H1 (cell line): ENCODE results near the gene TGFBR1. TPM values are rescaled to one million over a fixed set of nuclear protein-coding genes. Genes with fewer than 3 reads are reported as not detected.

Source experiments
- CTCF ChIA-PET: fragments of 300-600 bp; sonication (Branson Sonifier 250); formaldehyde crosslinking; loops from one replicate; lab custom pipeline; 2021; ENCODE audit not compliant: partially characterized antibody; lab: Charles Lee
- POLR2A ChIA-PET: fragments of 300-600 bp; sonication (Branson Sonifier 250); formaldehyde crosslinking; loops from one replicate; lab custom pipeline; 2021; ENCODE audit warnings: inconsistent platforms; ENCODE audit not compliant: partially characterized antibody; lab: Charles Lee
- DNase-seq, 2 experiments: peaks; one replicate each; pipeline versions ENCODE4 v3.0.0 to v3.0.0-alpha.2; 2010 to 2022; ENCODE audit warnings: low spot score in 2 of 2, low read depth in 1 of 2, mixed read lengths in 1 of 2
- FAIRE-seq: peaks from 2 replicates; lab custom pipeline; 2011; peaks lifted over from hg19 to GRCh38; lab: Jason Lieb, UNC
- H2AFZ ChIP-seq: 2 replicates; pipeline ENCODE4 v1.8.1; 2012; ENCODE audit warnings: low read length, inconsistent platforms
- H2AK5ac ChIP-seq: 2 replicates; pipeline ENCODE4 v1.6.1; 2013; ENCODE audit warnings: low read depth, low read length
- H2BK120ac ChIP-seq: replicated peaks from 2 replicates; pipeline ENCODE3; 2013; ENCODE audit warnings: low read depth, low read length, inconsistent platforms
- H2BK12ac ChIP-seq: 2 replicates; pipeline ENCODE4 v1.6.1; 2013; ENCODE audit warnings: low read depth, low read length
- H2BK15ac ChIP-seq: 2 replicates; pipeline ENCODE4 v1.6.1; 2013; ENCODE audit warnings: low read length
- H2BK20ac ChIP-seq: 2 replicates; pipeline ENCODE4 v1.6.1; 2013; ENCODE audit warnings: low read length
- H2BK5ac ChIP-seq: 2 replicates; pipeline ENCODE4 v1.6.1; 2013; ENCODE audit warnings: low read depth, low read length
- H3K14ac ChIP-seq: 2 replicates; pipeline ENCODE4 v1.6.1; 2013; ENCODE audit warnings: inconsistent platforms; ENCODE audit not compliant: insufficient read length
- H3K18ac ChIP-seq: 2 replicates; pipeline ENCODE4 v1.6.1; 2013; ENCODE audit warnings: low read length; ENCODE audit errors: extremely low read depth
- H3K23ac ChIP-seq: 2 replicates; pipeline ENCODE4 v1.6.1; 2013; ENCODE audit warnings: inconsistent platforms; ENCODE audit not compliant: insufficient read length
- H3K23me2 ChIP-seq: 2 replicates; pipeline ENCODE4 v1.6.1; 2013; ENCODE audit warnings: low read depth, low read length
- H3K27ac ChIP-seq: 2 replicates; pipeline ENCODE4 v1.6.1; 2011; ENCODE audit warnings: low read depth, low read length, inconsistent platforms
- H3K27me3 ChIP-seq, 4 experiments: replicated peaks in 1 of 4; 1 replicate in 1 of 4; 2 replicates in 3 of 4; pipeline versions ENCODE4 v1.6.1 to v1.8.1; 2011 to 2013; ENCODE audit warnings: low read length in 3 of 4, mild to moderate bottlenecking in 3 of 4, inconsistent platforms in 2 of 4, mixed read lengths in 2 of 4, moderate library complexity in 1 of 4; ENCODE audit not compliant: control insufficient read depth in 3 of 4, insufficient read depth in 3 of 4; ENCODE audit errors: extremely low read depth in 1 of 4
- H3K36me3 ChIP-seq, 4 experiments: 2 replicates each; pipeline versions ENCODE4 v1.6.1 to v1.8.1; 2011 to 2013; ENCODE audit warnings: mild to moderate bottlenecking in 4 of 4, low read length in 3 of 4, moderate library complexity in 2 of 4, control low read depth in 1 of 4, inconsistent platforms in 1 of 4; ENCODE audit not compliant: insufficient read depth in 4 of 4, control insufficient read depth in 2 of 4
- H3K4ac ChIP-seq: replicated peaks from 2 replicates; pipeline ENCODE3; 2013; ENCODE audit warnings: low read length, low read depth, mixed read lengths, inconsistent platforms; ENCODE audit not compliant: insufficient read length
- H3K4me1 ChIP-seq, 4 experiments: replicated peaks in 1 of 4; 1 replicate in 1 of 4; 2 replicates in 3 of 4; pipeline versions ENCODE4 v1.6.1 to v1.8.1; 2011 to 2013; ENCODE audit warnings: low read length in 3 of 4, inconsistent platforms in 2 of 4, mixed read lengths in 1 of 4; ENCODE audit not compliant: insufficient read depth in 4 of 4, control insufficient read depth in 3 of 4
- H3K4me2 ChIP-seq, 2 experiments: 2 replicates each; pipeline versions ENCODE4 v1.6.1 to v1.8.1; 2011 to 2013; ENCODE audit warnings: low read depth in 2 of 2, low read length in 2 of 2, control low read depth in 1 of 2, inconsistent platforms in 1 of 2, mild to moderate bottlenecking in 1 of 2; ENCODE audit not compliant: insufficient read depth in 1 of 2
- H3K4me3 ChIP-seq, 4 experiments: fragments of 200-600, 300-600 bp in 1 of 4; sonication (generic), shearing (Covaris generic), sonication (Bioruptor Twin) in 1 of 4; 2 replicates each; pipeline versions ENCODE4 v1.5.1 to v1.8.1; 2011 to 2016; ENCODE audit warnings: low read length in 4 of 4, low read depth in 3 of 4, control low read depth in 2 of 4, inconsistent platforms in 2 of 4, mild to moderate bottlenecking in 2 of 4, mixed read lengths in 1 of 4, moderate library complexity in 1 of 4; ENCODE audit not compliant: insufficient read depth in 2 of 4; ENCODE audit errors: extremely low read depth in 1 of 4
- H3K56ac ChIP-seq: replicated peaks from 2 replicates; pipeline ENCODE3; 2013; ENCODE audit warnings: low read depth, mild to moderate bottlenecking, mixed read lengths, low read length, inconsistent platforms; ENCODE audit not compliant: insufficient read length
- H3K79me1 ChIP-seq: 2 replicates; pipeline ENCODE4 v1.6.1; 2013; ENCODE audit warnings: low read depth, low read length, control low read depth
- H3K79me2 ChIP-seq, 2 experiments: 2 replicates each; pipeline versions ENCODE4 v1.6.1 to v1.8.1; 2012 to 2013; ENCODE audit warnings: low read length in 2 of 2, mild to moderate bottlenecking in 2 of 2, inconsistent platforms in 1 of 2; ENCODE audit not compliant: insufficient read depth in 2 of 2, control insufficient read depth in 1 of 2
- H3K9ac ChIP-seq, 4 experiments: replicated peaks in 1 of 4; 1 replicate in 1 of 4; 2 replicates in 3 of 4; pipeline versions ENCODE4 v1.6.1 to v1.8.1; 2011 to 2013; ENCODE audit warnings: low read depth in 3 of 4, low read length in 3 of 4, control low read depth in 2 of 4, mild to moderate bottlenecking in 2 of 4, moderate library complexity in 2 of 4, inconsistent platforms in 1 of 4; ENCODE audit errors: extremely low read depth in 1 of 4
- H3K9me3 ChIP-seq, 2 experiments: 2 replicates each; pipeline versions ENCODE4 v1.6.1 to v1.8.1; 2012 to 2013; ENCODE audit warnings: mild to moderate bottlenecking in 2 of 2, moderate library complexity in 2 of 2, control low read depth in 1 of 2, inconsistent platforms in 1 of 2, low read depth in 1 of 2, low read length in 1 of 2, mixed read lengths in 1 of 2; ENCODE audit not compliant: insufficient read depth in 2 of 2
- H4K20me1 ChIP-seq, 2 experiments: replicated peaks in 1 of 2; 2 replicates each; pipeline versions ENCODE3 to v1.8.1; 2011 to 2013; ENCODE audit warnings: inconsistent platforms in 2 of 2, low read length in 2 of 2, mild to moderate bottlenecking in 1 of 2; ENCODE audit not compliant: insufficient read depth in 2 of 2, control insufficient read depth in 1 of 2
- H4K5ac ChIP-seq: 2 replicates; pipeline ENCODE4 v1.6.1; 2013; ENCODE audit warnings: low read length, low read depth, mixed read lengths, inconsistent platforms; ENCODE audit not compliant: insufficient read length
- H4K8ac ChIP-seq: 2 replicates; pipeline ENCODE4 v1.8.0; 2013; ENCODE audit warnings: mild to moderate bottlenecking, moderate library complexity, low read length, inconsistent platforms; ENCODE audit not compliant: insufficient read depth; ENCODE audit errors: extremely low read depth
- H4K91ac ChIP-seq: replicated peaks from 2 replicates; pipeline ENCODE3; 2013; ENCODE audit warnings: low read length, mixed read lengths, inconsistent platforms; ENCODE audit not compliant: insufficient read length
- BCL11A ChIP-seq, 2 experiments: IDR thresholded peaks; one replicate each; pipeline ENCODE4 v1.6.1; 2011; ENCODE audit warnings: low read depth in 2 of 2, low read length in 2 of 2, mild to moderate bottlenecking in 2 of 2
- EGR1 ChIP-seq: IDR thresholded peaks from 2 replicates; pipeline ENCODE4 v1.6.1; 2011; ENCODE audit warnings: low read depth, low read length, borderline replicate concordance
- EP300 ChIP-seq, 2 experiments: IDR thresholded peaks; 1 replicate in 1 of 2; 2 replicates in 1 of 2; pipeline ENCODE4 v1.6.1; 2011 to 2012; ENCODE audit warnings: low read depth in 2 of 2, low read length in 2 of 2, mild to moderate bottlenecking in 2 of 2, borderline replicate concordance in 1 of 2, inconsistent platforms in 1 of 2, moderate library complexity in 1 of 2
- RAD21 ChIP-seq, 2 experiments: IDR thresholded peaks in 1 of 2; conservative IDR thresholded peaks in 1 of 2; 2 replicates each; pipeline ENCODE4 v1.6.1; 2011; ENCODE audit warnings: low read depth in 2 of 2, low read length in 2 of 2, improper control_type of control experiment in 1 of 2, inconsistent platforms in 1 of 2, mild to moderate bottlenecking in 1 of 2, moderate library complexity in 1 of 2
- RNF2 ChIP-seq: fragments of 200-900, 300-1000 bp; sonication (generic); IDR thresholded peaks from 2 replicates; pipeline ENCODE4 v1.7.1; 2016; ENCODE audit warnings: borderline replicate concordance, low read depth, mild to moderate bottlenecking, antibody characterized with exemption, low read length; ENCODE audit not compliant: poor library complexity, severe bottlenecking; ENCODE audit errors: missing control alignments
- RXRA ChIP-seq: IDR thresholded peaks from 2 replicates; pipeline ENCODE4 v1.6.1; 2011; ENCODE audit warnings: low read depth, mild to moderate bottlenecking, low read length, moderate library complexity; ENCODE audit not compliant: insufficient read depth
- WGBS, 2 experiments: shearing (Covaris generic) in 1 of 2; methylation state at CpG; one replicate each; pipeline versions ENCODE4 v1.1.6 to v1.1.7; 2013 to 2015; ENCODE audit warnings: low lambda C conversion rate in 2 of 2, mixed read lengths in 2 of 2, inconsistent platforms in 1 of 2, low coverage in 1 of 2, missing lambda C conversion rate in 1 of 2; ENCODE audit not compliant: insufficient replicate concordance in 2 of 2, insufficient coverage in 1 of 2, insufficient read length in 1 of 2; ENCODE audit errors: extremely low coverage in 1 of 2, missing lambda C conversion rate in 1 of 2; 5-methylcytosine and 5-hydroxymethylcytosine counted together
- polyA plus RNA-seq, 7 experiments: library from polyadenylated mRNA; depleted of rRNA in 3 of 7; stranded (reverse) in 5 of 7; unstranded in 2 of 7; fragments of >200 nt in 5 of 7; fragments of 200-250 nt in 2 of 7; gene quantifications; 1 replicate in 5 of 7; 2 replicates in 1 of 7; 4 replicates in 1 of 7; pipeline versions ENCODE4 v1.2.1 to v1.2.3, GENCODE V29; 2011 to 2013; ENCODE audit warnings: missing spikeins in 2 of 7, mixed read lengths in 2 of 7
- total RNA-seq: library from RNA; stranded (reverse); fragmentation: NEBNext Ultra II Directional; extraction: Animal tissue kit (Norgen Biotek cat#: 25700); gene quantifications from 2 replicates; pipeline ENCODE4 v1.2.1, GENCODE V29; 2021
- TF ChIP-seq, protein P1 (sequence below), 3 experiments: IDR thresholded peaks; 1 replicate in 2 of 3; 2 replicates in 1 of 3; pipeline versions ENCODE4 v1.5.1 to v1.6.1; 2011; ENCODE audit warnings: low read length in 3 of 3, mild to moderate bottlenecking in 3 of 3, inconsistent platforms in 2 of 3, low read depth in 1 of 3, moderate library complexity in 1 of 3; ENCODE audit not compliant: insufficient read depth in 1 of 3; ENCODE audit errors: control extremely low read depth in 1 of 3

TGFBR1 gene
- total and polyA plus RNA-seq, 2 of the 8 experiments (the other 6 are each of a cell fraction or from before 2014, with no cell fraction given) = 16.8 to 52.4 TPM

- POLR2A ChIA-PET = no interaction called here
- WGBS, 2 experiments = 34% methylated on average over 3 of the region's 3 CpGs; no CpG with 5 or more reads in 1 of the 2 experiments
Observed at GRCh38 chr9:99162759-99163364, 57.9 kb downstream of the TGFBR1 start.

More at GRCh38 chr9:99162759-99163364, 57.9 kb downstream of the TGFBR1 start:
- H4K8ac ChIP-seq = no peak overlapping the region
- H4K91ac ChIP-seq = no peak overlapping the region
- TF ChIP-seq, protein P1, sequence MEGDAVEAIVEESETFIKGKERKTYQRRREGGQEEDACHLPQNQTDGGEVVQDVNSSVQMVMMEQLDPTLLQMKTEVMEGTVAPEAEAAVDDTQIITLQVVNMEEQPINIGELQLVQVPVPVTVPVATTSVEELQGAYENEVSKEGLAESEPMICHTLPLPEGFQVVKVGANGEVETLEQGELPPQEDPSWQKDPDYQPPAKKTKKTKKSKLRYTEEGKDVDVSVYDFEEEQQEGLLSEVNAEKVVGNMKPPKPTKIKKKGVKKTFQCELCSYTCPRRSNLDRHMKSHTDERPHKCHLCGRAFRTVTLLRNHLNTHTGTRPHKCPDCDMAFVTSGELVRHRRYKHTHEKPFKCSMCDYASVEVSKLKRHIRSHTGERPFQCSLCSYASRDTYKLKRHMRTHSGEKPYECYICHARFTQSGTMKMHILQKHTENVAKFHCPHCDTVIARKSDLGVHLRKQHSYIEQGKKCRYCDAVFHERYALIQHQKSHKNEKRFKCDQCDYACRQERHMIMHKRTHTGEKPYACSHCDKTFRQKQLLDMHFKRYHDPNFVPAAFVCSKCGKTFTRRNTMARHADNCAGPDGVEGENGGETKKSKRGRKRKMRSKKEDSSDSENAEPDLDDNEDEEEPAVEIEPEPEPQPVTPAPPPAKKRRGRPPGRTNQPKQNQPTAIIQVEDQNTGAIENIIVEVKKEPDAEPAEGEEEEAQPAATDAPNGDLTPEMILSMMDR (IDR thresholded peaks at IDR 0.05; ENCODE audit: control extremely low read depth in 1 of 3, insufficient read depth in 1 of 3, low read depth in 1 of 3, low read length in 3 of 3) = peak in 2 of 3 experiments; percentile 47 to 55; a peak in 2 of 4 replicates
- TF ChIP-seq RXRA = no peak
- TF ChIP-seq RNF2 = no peak
- TF ChIP-seq EP300 (IDR thresholded peaks at IDR 0.05; ENCODE audit: borderline replicate concordance in 1 of 2, low read depth in 2 of 2, low read length in 2 of 2) = no peak
- no peak for TF ChIP-seq BCL11A (IDR thresholded peaks at IDR 0.05; ENCODE audit: low read depth in 2 of 2, low read length in 2 of 2)
- peak; percentile 82 for TF ChIP-seq RAD21 (IDR thresholded peaks at IDR 0.05 in 1 of 2, conservative IDR thresholded peaks at IDR 0.05 in 1 of 2; ENCODE audit: low read depth in 2 of 2, low read length in 2 of 2)
- TF ChIP-seq EGR1 = no peak
- H3K4ac ChIP-seq = no peak overlapping the region
- H2BK120ac ChIP-seq = no peak overlapping the region
- H2AK5ac ChIP-seq = no peak overlapping the region
- FAIRE-seq (no peak), DNase-seq (no peak)
- H3K79me1 ChIP-seq = no peaks in the 10 kb centered on the region
- H2BK20ac ChIP-seq = no peak overlapping the region
- H2AFZ ChIP-seq = no peak overlapping the region
- no peak overlapping the region for H3K4me2 ChIP-seq
- no peak overlapping the region for H2BK5ac ChIP-seq
- H3K9ac ChIP-seq = no peak overlapping the region
- H3K56ac ChIP-seq = no peak overlapping the region
- no peak overlapping the region for H3K23ac ChIP-seq
- H2BK15ac ChIP-seq = 0 out of 2 replicates have a peak overlapping the region, but pooled peaks have one; percentile 89
- H4K20me1 ChIP-seq = no peaks in the 10 kb centered on the region
- no peaks in the 10 kb centered on the region; a peak in 1 of 8 replicates for H3K36me3 ChIP-seq
- no peaks in the 10 kb centered on the region for H3K9me3 ChIP-seq
- H3K14ac ChIP-seq = no peak overlapping the region
- H3K27me3 ChIP-seq = no peaks in the 10 kb centered on the region
- H4K5ac ChIP-seq = no peak overlapping the region
- no peaks in the 10 kb centered on the region for H3K79me2 ChIP-seq
- no peak overlapping the region for H3K4me3 ChIP-seq
- no peak overlapping the region for H3K18ac ChIP-seq
- peaks cover 0 to 5% (median 4%) of the 10 kb centered on the region in 4 experiments; a peak in 4 of 7 replicates for H3K4me1 ChIP-seq
- CTCF ChIA-PET = interaction anchor here (0.7 to 5.3 kb wide), 17 partner anchors 10 to 662 kb away, joined by 3 to 42 read pairs (median 3); partner anchors contain the start of genes ALG2 and SEC61B
- H3K27ac ChIP-seq = no peak overlapping the region
- no peaks in the 10 kb centered on the region for H3K23me2 ChIP-seq
- peak overlapping the region; percentile 75; the same call in 1 of the 2 replicates for H2BK12ac ChIP-seq
